NCI-H1048 (cell line): ENCODE measurements around the gene USE1.

ENCODE experiments used
- DNase-seq: peaks from one replicate; lab custom pipeline; 2025; lab: John Stamatoyannopoulos, UW

The USE1 gene

GRCh38 chr19:17235971-17236777 is 21.0 kb downstream of the USE1 start:
- DNase-seq: no peak

GRCh38 chr19:17236811-17237543 is 21.8 kb downstream of the USE1 start:
- no peak for DNase-seq

- DNase-seq: no peak
Observed at GRCh38 chr19:17237747-17238706, 22.9 kb downstream of the USE1 start.

- no peak for DNase-seq
Observed at GRCh38 chr19:17240062-17240752, 25.1 kb downstream of the USE1 start.

- DNase-seq: no peak
Observed at GRCh38 chr19:17240826-17241399, 25.8 kb downstream of the USE1 start.

GRCh38 chr19:17242431-17243208 is 27.5 kb downstream of the USE1 start:
- DNase-seq: no peak

- DNase-seq: no peak
Observed at GRCh38 chr19:17243211-17243829, 28.2 kb downstream of the USE1 start.

GRCh38 chr19:17243830-17244617 is 28.9 kb downstream of the USE1 start:
- DNase-seq: no peak

- no peak for DNase-seq
Observed at GRCh38 chr19:17244618-17245534, 29.7 kb downstream of the USE1 start.

- DNase-seq: no peak
Observed at GRCh38 chr19:17245535-17245984, 30.4 kb downstream of the USE1 start, which contains the start of gene NR2F6. Gene NR2F6 (minus strand): TSS chr19:17245919. CDS start chr19:17245220, 699 bp downstream.

- no peak for DNase-seq
Observed at GRCh38 chr19:17246681-17247425, 31.7 kb downstream of the USE1 start.

GRCh38 chr19:17248011-17248776 is 33.0 kb downstream of the USE1 start:
- no peak for DNase-seq

- no peak for DNase-seq
Observed at GRCh38 chr19:17249887-17250548, 34.9 kb downstream of the USE1 start.

- DNase-seq: no peak
Observed at GRCh38 chr19:17254636-17255035, 39.5 kb downstream of the USE1 start.

GRCh38 chr19:17255150-17255621 is 40.0 kb downstream of the USE1 start:
- DNase-seq: no peak

- no peak for DNase-seq
Observed at GRCh38 chr19:17256130-17256529, 41.0 kb downstream of the USE1 start.
